Epithelial cell of prostate (primary cell): Measurements from ENCODE around the gene TRIM47.
A peak's percentile ranks its signal among the peaks of the same experiment; 100 is the strongest.

Experiments
- DNase-seq: peaks from one replicate; pipeline ENCODE4 v3.0.0-alpha.2; 2011; ENCODE audit warnings: low read depth, low spot score
- H3K27ac ChIP-seq: fragments of 450-650 bp; 2 replicates; pipeline ENCODE4 v1.5.1; 2017; ENCODE audit warnings: mild to moderate bottlenecking

TRIM47 gene

GRCh38 chr17:75909812-75910274 lies 31.5 kb upstream of the TRIM47 start:
- H3K27ac ChIP-seq: no peak overlapping the region
- DNase-seq: no peak

GRCh38 chr17:75909051-75909811 lies 30.9 kb upstream of the TRIM47 start:
- no peak overlapping the region for H3K27ac ChIP-seq
- DNase-seq: peak; percentile 31

- DNase-seq: no peak
- no peak overlapping the region for H3K27ac ChIP-seq
Observed at GRCh38 chr17:75908201-75908600, 29.8 kb upstream of the TRIM47 start.

GRCh38 chr17:75906143-75906884 lies 27.9 kb upstream of the TRIM47 start:
- peak overlapping the region; percentile 77 for H3K27ac ChIP-seq
- no peak for DNase-seq

- H3K27ac ChIP-seq: peak within 1 kb of the TSS; percentile 77
- DNase-seq: peak; percentile 69
Observed at GRCh38 chr17:75904749-75905521, 26.6 kb upstream of the TRIM47 start, which contains the start of gene MRPL38. Gene MRPL38 (minus strand): TSS chr17:75904884. CDS start chr17:75904875, 9 bp downstream.

- DNase-seq: no peak
- no peak overlapping the region for H3K27ac ChIP-seq
Observed at GRCh38 chr17:75902406-75902805, 24.0 kb upstream of the TRIM47 start.

GRCh38 chr17:75901727-75902126 lies 23.3 kb upstream of the TRIM47 start:
- no peak for DNase-seq

GRCh38 chr17:75900691-75901533 lies 22.5 kb upstream of the TRIM47 start:
- no peak overlapping the region for H3K27ac ChIP-seq
- DNase-seq: no peak

More at GRCh38 chr17:75901727-75902126, 23.3 kb upstream of the TRIM47 start:
- H3K27ac ChIP-seq: no peak overlapping the region

GRCh38 chr17:75899767-75900468 lies 21.5 kb upstream of the TRIM47 start:
- no peak for DNase-seq
- H3K27ac ChIP-seq: no peak overlapping the region

GRCh38 chr17:75899353-75899752 lies 21.0 kb upstream of the TRIM47 start:
- H3K27ac ChIP-seq: no peak overlapping the region
- DNase-seq: no peak

- H3K27ac ChIP-seq: no peak overlapping the region
- DNase-seq: no peak
Observed at GRCh38 chr17:75898791-75899190, 20.4 kb upstream of the TRIM47 start.

- no peak for DNase-seq
- H3K27ac ChIP-seq: no peak overlapping the region
Observed at GRCh38 chr17:75898065-75898464, 19.7 kb upstream of the TRIM47 start.

GRCh38 chr17:75897160-75898019 lies 19.0 kb upstream of the TRIM47 start:
- peak overlapping the region; percentile 62 for H3K27ac ChIP-seq
- DNase-seq: no peak

GRCh38 chr17:75896415-75897159 lies 18.2 kb upstream of the TRIM47 start, which contains the start of gene TRIM65:
Gene TRIM65 (minus strand): TSS chr17:75896951. CDS start chr17:75896937, 14 bp downstream.
- no peak for DNase-seq
- H3K27ac ChIP-seq: peak within 1 kb of the TSS; percentile 62

- H3K27ac ChIP-seq: peak overlapping the region; percentile 62
Observed at GRCh38 chr17:75895370-75896155, 17.2 kb upstream of the TRIM47 start.

GRCh38 chr17:75894049-75894733 lies 15.8 kb upstream of the TRIM47 start:
- H3K27ac ChIP-seq: no peak overlapping the region
- no peak for DNase-seq

More at GRCh38 chr17:75895370-75896155, 17.2 kb upstream of the TRIM47 start:
- DNase-seq: no peak
